Endothelial cell of umbilical vein (primary cell): ENCODE results near the gene MED29. TPM values are rescaled to one million over a fixed set of nuclear protein-coding genes. Genes with fewer than 3 reads are reported as not detected.

Experiments
- BruUV-seq: library from RNA; stranded (reverse); fragments of 400-500 nt; replicated peaks from 2 replicates; lab custom pipeline; 2021; lab: Mats Ljungman, UMichigan
- CTCF ChIA-PET: fragments of 300-600, 350-600 bp; sonication (Branson Sonifier 250); formaldehyde crosslinking; loops from one replicate; lab custom pipeline; 2021; ENCODE audit warnings: antibody characterized with exemption, inconsistent platforms; lab: Charles Lee
- POLR2A ChIA-PET: fragments of 300-600, 350-600 bp; sonication (Branson Sonifier 250); formaldehyde crosslinking; loops from one replicate; lab custom pipeline; 2021; ENCODE audit warnings: antibody characterized with exemption, inconsistent platforms; lab: Charles Lee
- DNase-seq: peaks from one replicate; pipeline ENCODE4 v3.0.0-alpha.2; 2011; ENCODE audit warnings: low read depth, low spot score
- FAIRE-seq: peaks from 2 replicates; lab custom pipeline; 2011; peaks lifted over from hg19 to GRCh38; lab: Jason Lieb, UNC
- H2AFZ ChIP-seq: 2 replicates; pipeline ENCODE4 v1.6.0; 2012; ENCODE audit warnings: low read depth, low read length, control low read depth, inconsistent platforms
- H3K27ac ChIP-seq: 2 replicates; pipeline ENCODE4 v1.5.1; 2011; ENCODE audit warnings: low read depth, mild to moderate bottlenecking, control low read depth, low read length, moderate library complexity; ENCODE audit not compliant: insufficient read depth
- H3K27me3 ChIP-seq, 2 experiments: 2 replicates each; pipeline versions ENCODE4 v1.6.0 to v1.6.1; 2011; ENCODE audit warnings: low read length in 2 of 2, mixed read lengths in 1 of 2; ENCODE audit not compliant: control insufficient read depth in 2 of 2, insufficient read depth in 2 of 2
- H3K36me3 ChIP-seq, 2 experiments: 2 replicates in 1 of 2; 3 replicates in 1 of 2; pipeline ENCODE4 v1.5.1; 2011; ENCODE audit warnings: low read length in 2 of 2, mild to moderate bottlenecking in 1 of 2, moderate library complexity in 1 of 2; ENCODE audit not compliant: control insufficient read depth in 2 of 2, insufficient read depth in 2 of 2; ENCODE audit errors: extremely low read depth in 1 of 2
- H3K4me1 ChIP-seq: 3 replicates; pipeline ENCODE4 v1.5.1; 2011; ENCODE audit warnings: mild to moderate bottlenecking, low read length; ENCODE audit not compliant: control insufficient read depth, insufficient read depth; ENCODE audit errors: extremely low read depth
- H3K4me2 ChIP-seq: 2 replicates; pipeline ENCODE4 v1.6.1; 2011; ENCODE audit warnings: low read length, control low read depth, mixed read lengths; ENCODE audit not compliant: insufficient read depth
- H3K4me3 ChIP-seq, 3 experiments: fragments of 200-600 bp in 1 of 3; sonication (generic), shearing (Covaris generic) in 1 of 3; replicated peaks in 1 of 3; 2 replicates each; pipeline ENCODE4 v1.5.1; 2011 to 2016; ENCODE audit warnings: control low read depth in 3 of 3, low read length in 3 of 3, mild to moderate bottlenecking in 2 of 3, inconsistent platforms in 1 of 3, low read depth in 1 of 3, moderate library complexity in 1 of 3; ENCODE audit not compliant: insufficient read depth in 1 of 3
- H3K79me2 ChIP-seq: 2 replicates; pipeline ENCODE4 v1.6.0; 2012; ENCODE audit warnings: low read length, inconsistent platforms; ENCODE audit not compliant: control insufficient read depth, insufficient read depth
- H3K9ac ChIP-seq: replicated peaks from 2 replicates; pipeline ENCODE3; 2011; ENCODE audit warnings: low read length, control low read depth; ENCODE audit not compliant: insufficient read depth; ENCODE audit errors: extremely low read depth
- H3K9me1 ChIP-seq: replicated peaks from 3 replicates; pipeline ENCODE4 v1.6.0; 2011; ENCODE audit warnings: mild to moderate bottlenecking, low read length; ENCODE audit not compliant: control insufficient read depth, insufficient read depth; ENCODE audit errors: extremely low read depth
- H3K9me3 ChIP-seq: replicated peaks from 2 replicates; pipeline ENCODE4 v1.5.1; 2012; ENCODE audit warnings: low read length, inconsistent platforms; ENCODE audit not compliant: control insufficient read depth, insufficient read depth
- H4K20me1 ChIP-seq: replicated peaks from 2 replicates; pipeline ENCODE3; 2011; ENCODE audit warnings: mild to moderate bottlenecking, low read length; ENCODE audit not compliant: control insufficient read depth, insufficient read depth; ENCODE audit errors: extremely low read depth
- CTCF ChIP-seq, 2 donors: IDR thresholded peaks; 1 replicate in 1 of 2; 2 replicates in 1 of 2; pipeline ENCODE4 v1.5.1; 2011; ENCODE audit warnings: low read length in 2 of 2, mild to moderate bottlenecking in 2 of 2, moderate library complexity in 2 of 2, control low read depth in 1 of 2, inconsistent platforms in 1 of 2, low read depth in 1 of 2; ENCODE audit not compliant: insufficient read depth in 1 of 2; ENCODE audit errors: extremely low read depth in 1 of 2
- EZH2 ChIP-seq: IDR thresholded peaks from 2 replicates; pipeline ENCODE4 v1.6.1; 2012; ENCODE audit warnings: borderline replicate concordance, low read depth, mild to moderate bottlenecking, moderate library complexity, low read length, inconsistent platforms; ENCODE audit not compliant: severe bottlenecking
- FOS ChIP-seq: IDR thresholded peaks from 2 replicates; pipeline ENCODE4 v1.6.1; 2011; ENCODE audit warnings: mild to moderate bottlenecking, low read length, moderate library complexity, borderline replicate concordance; ENCODE audit not compliant: insufficient read depth
- GATA2 ChIP-seq: IDR thresholded peaks from 2 replicates; pipeline ENCODE4 v1.7.0; 2011; ENCODE audit warnings: low read depth, mild to moderate bottlenecking, moderate library complexity, mixed read lengths, low read length; ENCODE audit not compliant: insufficient read length, insufficient read depth
- JUN ChIP-seq: IDR thresholded peaks from 2 replicates; pipeline ENCODE4 v1.6.1; 2011; ENCODE audit warnings: borderline replicate concordance, low read depth; ENCODE audit not compliant: insufficient read length, insufficient read depth
- MAX ChIP-seq: IDR thresholded peaks from 2 replicates; pipeline ENCODE4 v1.6.1; 2011; ENCODE audit not compliant: insufficient read depth, insufficient read length
- MYC ChIP-seq: IDR thresholded peaks from one replicate; pipeline ENCODE4 v1.6.1; 2011; ENCODE audit warnings: mild to moderate bottlenecking, low read depth, low read length
- POLR2A ChIP-seq: IDR thresholded peaks from 2 replicates; pipeline ENCODE4 v1.6.1; 2012; ENCODE audit warnings: low read depth, mild to moderate bottlenecking, control low read depth, low read length
- POLR2AphosphoS5 ChIP-seq: IDR thresholded peaks from 2 replicates; pipeline ENCODE4 v1.6.1; 2012; ENCODE audit warnings: low read depth, mild to moderate bottlenecking, control low read depth, low read length, moderate library complexity; ENCODE audit not compliant: insufficient read depth
- dilution Hi-C: fragments of 300-500 bp; cut with MboI; formaldehyde crosslinking; loops from one replicate; pipeline ENCODE4 v1.15.0; 2019; ENCODE audit warnings: low sequenced_read_pairs; ENCODE audit not compliant: extremely low pct_ligation_motif_present
- intact Hi-C: fragments of 100-400 bp; cut with micrococcal nuclease; formaldehyde crosslinking; loops from one replicate; pipeline ENCODE4 v1.10.0; 2022
- polyA plus RNA-seq, 4 experiments: library from polyadenylated mRNA; depleted of rRNA in 3 of 4; stranded (reverse) in 3 of 4; unstranded in 1 of 4; fragments of >200 nt; gene quantifications; 2 replicates each; pipeline versions ENCODE4 v1.2.1 to v1.2.3, GENCODE V29; 2011 to 2012; ENCODE audit warnings: missing spikeins in 1 of 4
- total RNA-seq: library from RNA; stranded (reverse); gene quantifications from 2 replicates; pipeline ENCODE4 v1.2.3, GENCODE V29; 2021

The MED29 gene
- total and polyA plus RNA-seq, 2 donors (not counting 3 experiments of a cell fraction or from before 2014, with no cell fraction given) = 25.5 to 50.4 TPM

GRCh38 chr19:39349326-39349725, 41.9 kb upstream of the MED29 start:
- Histone ChIP-seq H3K79me2 (peaks cover 20% of the 10 kb centered on the region), H3K36me3 (peaks cover 7% of the 10 kb centered on the region in 2 experiments), H3K4me3 (no peak overlapping the region), H4K20me1 (peaks cover 2% of the 10 kb centered on the region), H2AFZ (no peak overlapping the region), H3K9ac (no peak overlapping the region), H3K9me1 (no peaks in the 10 kb centered on the region), H3K4me1 (peaks cover 7% of the 10 kb centered on the region), H3K27me3 (no peaks in the 10 kb centered on the region), H3K4me2 (no peak overlapping the region), H3K9me3 (no peaks in the 10 kb centered on the region), H3K27ac (no peak overlapping the region)
- POLR2A ChIA-PET = no interaction called here
- dilution Hi-C loops (no loop called here), intact Hi-C loops (no loop called here)
- BruUV-seq = no TSS peak
- no peak for TF ChIP-seq POLR2AphosphoS5
- TF ChIP-seq MAX = no peak
- no peak for TF ChIP-seq JUN
- no peak for TF ChIP-seq FOS
- no peak for TF ChIP-seq POLR2A
- TF ChIP-seq GATA2 = no peak
- TF ChIP-seq MYC = no peak
- no peak for TF ChIP-seq CTCF (IDR thresholded peaks at IDR 0.05; ENCODE audit: extremely low read depth in 1 of 2, insufficient read depth in 1 of 2, low read depth in 1 of 2, low read length in 2 of 2)
- no peak for TF ChIP-seq EZH2
- CTCF ChIA-PET = interaction anchor here (1.1 to 1.9 kb wide), 2 partner anchors 49 to 63 kb away, joined by 3 to 4 read pairs; partner anchors contain the start of gene PLEKHG2
- FAIRE-seq (no peak), DNase-seq (no peak)
